LNCAP (cell line): ENCODE measurements around the gene TTLL5.

Experiments
- CTCF ChIP-seq: fragments of 450-650 bp; IDR thresholded peaks from 2 replicates; pipeline ENCODE4 v1.5.1; 2017; ENCODE audit warnings: mild to moderate bottlenecking

Gene TTLL5

GRCh38 chr14:75748336-75748735 lies 87.3 kb downstream of the TTLL5 start:
- no peak for TF ChIP-seq CTCF

- TF ChIP-seq CTCF: no peak
These were observed 90.2 kb downstream of the TTLL5 start for GRCh38 chr14:75751296-75751695.

GRCh38 chr14:75752086-75752485 lies 91.0 kb downstream of the TTLL5 start:
- no peak for TF ChIP-seq CTCF

GRCh38 chr14:75752907-75753594 lies 92.0 kb downstream of the TTLL5 start:
- TF ChIP-seq CTCF: no peak

- no peak for TF ChIP-seq CTCF
These were observed 92.7 kb downstream of the TTLL5 start for GRCh38 chr14:75753696-75754095.

- TF ChIP-seq CTCF: no peak
These were observed 96.8 kb downstream of the TTLL5 start for GRCh38 chr14:75757644-75758402.

- no peak for TF ChIP-seq CTCF
These were observed 103.0 kb downstream of the TTLL5 start for GRCh38 chr14:75764020-75764419.
